Ishikawa (cell line): ENCODE measurements around the gene CCL19.

ENCODE experiments used
- CEBPB ChIP-seq: IDR thresholded peaks from 2 replicates; pipeline ENCODE4 v1.6.1; 2012
- CREB1 ChIP-seq: IDR thresholded peaks from 2 replicates; pipeline ENCODE4 v1.6.1; 2012; ENCODE audit warnings: low read depth
- EGR1 ChIP-seq: IDR thresholded peaks from 2 replicates; pipeline ENCODE4 v1.6.1; 2012
- EP300 ChIP-seq: IDR thresholded peaks from 2 replicates; pipeline ENCODE4 v1.6.1; 2012; ENCODE audit warnings: borderline replicate concordance
- FOXM1 ChIP-seq: IDR thresholded peaks from 2 replicates; pipeline ENCODE4 v1.6.1; 2012; ENCODE audit warnings: low read depth, borderline replicate concordance
- NFIC ChIP-seq: IDR thresholded peaks from 2 replicates; pipeline ENCODE4 v1.6.1; 2012
- RAD21 ChIP-seq: IDR thresholded peaks from 2 replicates; pipeline ENCODE4 v1.6.1; 2012; ENCODE audit warnings: low read depth
- TAF1 ChIP-seq: IDR thresholded peaks from 2 replicates; pipeline ENCODE4 v1.6.1; 2012; ENCODE audit warnings: low read depth, mild to moderate bottlenecking
- TCF12 ChIP-seq: IDR thresholded peaks from 2 replicates; pipeline ENCODE4 v1.6.1; 2012; ENCODE audit warnings: low read depth
- TEAD4 ChIP-seq: IDR thresholded peaks from 2 replicates; pipeline ENCODE4 v1.6.1; 2012
- YY1 ChIP-seq: IDR thresholded peaks from 2 replicates; pipeline ENCODE4 v1.6.1; 2012; ENCODE audit warnings: low read depth
- ZBTB7A ChIP-seq: IDR thresholded peaks from 2 replicates; pipeline ENCODE4 v1.6.1; 2012; ENCODE audit warnings: low read depth
- TF ChIP-seq, protein P1 (sequence below): IDR thresholded peaks from 2 replicates; pipeline ENCODE4 v1.6.1; 2012
- TF ChIP-seq, protein P2 (sequence below): IDR thresholded peaks from 2 replicates; pipeline ENCODE4 v1.6.1; 2012; ENCODE audit warnings: low read depth, mild to moderate bottlenecking
- TF ChIP-seq, protein P3 (sequence below): IDR thresholded peaks from 2 replicates; pipeline ENCODE4 v1.6.1; 2012

The CCL19 gene

DNA sequence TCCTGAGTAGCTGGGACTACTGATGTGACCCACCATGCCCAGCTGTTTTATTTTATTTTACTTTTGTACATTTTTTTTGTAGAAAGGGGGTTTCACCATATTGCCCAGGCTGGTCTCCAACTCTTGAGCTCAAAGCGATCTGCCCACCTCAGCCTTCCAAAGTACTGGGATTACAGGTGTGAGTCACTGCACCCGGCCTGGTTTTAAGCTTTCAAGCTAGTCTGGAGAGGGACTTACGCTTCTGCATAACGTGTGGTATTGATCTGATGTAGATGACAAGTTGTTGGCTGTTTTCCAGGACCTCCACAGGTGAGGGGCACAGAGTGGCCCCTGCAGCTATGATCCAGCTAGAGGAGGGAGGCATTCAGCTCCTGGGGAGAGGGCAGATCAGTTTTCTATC is 25.6 kb upstream of the CCL19 start:
- TF ChIP-seq TCF12 (no peak), FOXM1 (no peak), YY1 (no peak)
- TF ChIP-seq, protein P1, sequence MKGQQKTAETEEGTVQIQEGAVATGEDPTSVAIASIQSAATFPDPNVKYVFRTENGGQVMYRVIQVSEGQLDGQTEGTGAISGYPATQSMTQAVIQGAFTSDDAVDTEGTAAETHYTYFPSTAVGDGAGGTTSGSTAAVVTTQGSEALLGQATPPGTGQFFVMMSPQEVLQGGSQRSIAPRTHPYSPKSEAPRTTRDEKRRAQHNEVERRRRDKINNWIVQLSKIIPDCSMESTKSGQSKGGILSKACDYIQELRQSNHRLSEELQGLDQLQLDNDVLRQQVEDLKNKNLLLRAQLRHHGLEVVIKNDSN = no peak

DNA sequence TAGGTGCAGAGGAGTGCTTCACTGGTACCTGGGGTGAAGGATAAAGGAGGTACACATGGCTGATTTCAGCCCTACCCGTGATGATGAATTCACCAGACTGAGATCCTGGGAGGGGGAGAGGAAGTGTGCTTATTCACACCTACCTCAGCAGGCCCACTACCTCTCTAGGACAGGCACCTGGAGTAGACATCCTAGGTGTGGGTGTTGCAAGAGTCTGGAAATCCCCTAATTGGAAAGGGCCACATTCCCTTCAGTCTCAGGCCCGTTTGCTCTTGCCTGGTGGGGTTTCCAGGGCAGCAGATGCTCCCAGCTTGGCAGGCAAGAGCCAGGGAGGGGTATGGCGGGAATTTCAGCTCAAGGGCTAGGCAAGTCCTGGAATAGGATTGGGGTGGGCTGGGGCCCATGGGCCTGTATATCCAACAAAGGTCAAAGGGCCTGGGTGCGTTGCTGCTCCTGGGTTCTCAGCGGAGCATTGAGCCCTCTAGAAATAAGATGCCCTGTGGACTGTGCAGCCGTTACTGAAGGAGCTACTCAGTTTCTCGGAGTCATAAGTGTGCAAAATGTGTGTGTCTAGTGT is 24.7 kb upstream of the CCL19 start:
- TF ChIP-seq TCF12 (no peak), CREB1 (no peak), YY1 (no peak), EGR1 (no peak), CEBPB (no peak), TAF1 (no peak), NFIC (no peak), TEAD4 (no peak), RAD21 (no peak)
- TF ChIP-seq, protein P1 = no peak
- TF ChIP-seq, protein P2, sequence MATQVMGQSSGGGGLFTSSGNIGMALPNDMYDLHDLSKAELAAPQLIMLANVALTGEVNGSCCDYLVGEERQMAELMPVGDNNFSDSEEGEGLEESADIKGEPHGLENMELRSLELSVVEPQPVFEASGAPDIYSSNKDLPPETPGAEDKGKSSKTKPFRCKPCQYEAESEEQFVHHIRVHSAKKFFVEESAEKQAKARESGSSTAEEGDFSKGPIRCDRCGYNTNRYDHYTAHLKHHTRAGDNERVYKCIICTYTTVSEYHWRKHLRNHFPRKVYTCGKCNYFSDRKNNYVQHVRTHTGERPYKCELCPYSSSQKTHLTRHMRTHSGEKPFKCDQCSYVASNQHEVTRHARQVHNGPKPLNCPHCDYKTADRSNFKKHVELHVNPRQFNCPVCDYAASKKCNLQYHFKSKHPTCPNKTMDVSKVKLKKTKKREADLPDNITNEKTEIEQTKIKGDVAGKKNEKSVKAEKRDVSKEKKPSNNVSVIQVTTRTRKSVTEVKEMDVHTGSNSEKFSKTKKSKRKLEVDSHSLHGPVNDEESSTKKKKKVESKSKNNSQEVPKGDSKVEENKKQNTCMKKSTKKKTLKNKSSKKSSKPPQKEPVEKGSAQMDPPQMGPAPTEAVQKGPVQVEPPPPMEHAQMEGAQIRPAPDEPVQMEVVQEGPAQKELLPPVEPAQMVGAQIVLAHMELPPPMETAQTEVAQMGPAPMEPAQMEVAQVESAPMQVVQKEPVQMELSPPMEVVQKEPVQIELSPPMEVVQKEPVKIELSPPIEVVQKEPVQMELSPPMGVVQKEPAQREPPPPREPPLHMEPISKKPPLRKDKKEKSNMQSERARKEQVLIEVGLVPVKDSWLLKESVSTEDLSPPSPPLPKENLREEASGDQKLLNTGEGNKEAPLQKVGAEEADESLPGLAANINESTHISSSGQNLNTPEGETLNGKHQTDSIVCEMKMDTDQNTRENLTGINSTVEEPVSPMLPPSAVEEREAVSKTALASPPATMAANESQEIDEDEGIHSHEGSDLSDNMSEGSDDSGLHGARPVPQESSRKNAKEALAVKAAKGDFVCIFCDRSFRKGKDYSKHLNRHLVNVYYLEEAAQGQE = no peak
- TF ChIP-seq, protein P3, sequence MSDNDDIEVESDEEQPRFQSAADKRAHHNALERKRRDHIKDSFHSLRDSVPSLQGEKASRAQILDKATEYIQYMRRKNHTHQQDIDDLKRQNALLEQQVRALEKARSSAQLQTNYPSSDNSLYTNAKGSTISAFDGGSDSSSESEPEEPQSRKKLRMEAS = no peak

DNA sequence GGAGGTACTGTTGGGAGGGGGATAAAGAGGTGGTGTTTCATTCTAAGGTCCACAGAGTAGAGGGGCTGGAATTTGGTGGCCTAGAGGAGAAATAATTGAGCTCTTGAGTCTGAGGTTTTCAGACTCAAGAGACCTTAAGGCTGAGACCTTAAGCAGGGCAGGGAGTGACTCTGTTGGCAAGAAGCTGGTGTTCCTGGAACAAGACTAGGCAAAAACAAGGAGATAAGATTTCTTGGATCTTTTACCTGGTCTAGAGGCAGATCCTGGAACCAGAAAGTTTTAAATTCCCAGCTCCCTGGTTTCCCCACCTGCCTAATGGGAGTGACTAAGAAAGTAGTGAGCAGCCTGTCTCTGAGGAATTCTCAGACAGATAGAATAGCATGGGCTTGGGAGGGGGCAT is 22.9 kb upstream of the CCL19 start:
- TF ChIP-seq TAF1 (no peak), NFIC (no peak), CEBPB (no peak)
- TF ChIP-seq, protein P1 = no peak

DNA sequence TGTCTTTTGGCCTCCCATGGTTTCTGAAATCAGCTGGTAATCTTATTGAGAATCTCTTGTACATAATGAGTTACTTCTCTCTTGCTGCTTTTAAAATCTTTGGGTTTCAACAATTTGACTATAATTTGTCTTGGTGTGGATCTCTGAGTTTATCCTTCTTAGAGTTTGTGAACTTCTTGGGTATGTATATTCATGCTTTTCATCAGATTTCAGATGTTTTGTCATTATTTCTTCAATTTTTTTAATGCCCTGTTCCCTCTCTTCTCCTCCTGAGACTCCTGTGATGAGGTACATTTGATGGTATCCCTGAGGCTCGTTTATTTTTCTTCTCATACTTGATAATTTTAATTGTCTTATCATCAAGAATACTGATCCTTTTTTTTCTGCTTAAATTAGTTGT is 21.1 kb upstream of the CCL19 start:
- no peak for TF ChIP-seq ZBTB7A
- no peak for TF ChIP-seq RAD21

DNA sequence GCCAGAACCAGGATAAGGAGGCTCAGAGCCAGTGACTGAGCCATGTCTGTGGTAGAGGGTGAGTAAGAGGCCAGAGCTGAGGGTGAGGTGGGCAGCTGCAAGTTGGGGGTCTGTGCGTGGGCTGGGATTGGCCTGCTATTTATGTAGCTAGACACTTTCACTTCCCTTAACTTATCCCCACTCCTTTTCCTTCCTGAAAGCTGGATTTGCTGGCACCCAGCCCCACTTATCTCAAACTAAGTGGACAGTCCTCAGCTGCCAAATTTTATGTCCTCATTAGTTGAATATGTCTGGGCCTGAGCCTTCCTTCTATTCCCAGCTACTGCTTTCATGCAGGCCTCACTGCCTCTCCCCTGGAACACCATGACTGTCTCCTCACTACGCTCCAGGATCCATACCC is 18.9 kb upstream of the CCL19 start, which contains the start of gene CCL21:
TSS of gene CCL21 (minus strand) at position 114 of the 400 bp plus-strand sequence. CDS start at position 44, 70 bp downstream.
- TF ChIP-seq, protein P3 = no peak
- TF ChIP-seq CREB1 (no peak), NFIC (no peak), RAD21 (no peak), ZBTB7A (no peak), YY1 (no peak), EP300 (no peak), TCF12 (no peak), FOXM1 (no peak), TEAD4 (no peak), CEBPB (no peak), EGR1 (no peak), TAF1 (no peak)
- TF ChIP-seq, protein P1 = no peak
- TF ChIP-seq, protein P2 = no peak

DNA sequence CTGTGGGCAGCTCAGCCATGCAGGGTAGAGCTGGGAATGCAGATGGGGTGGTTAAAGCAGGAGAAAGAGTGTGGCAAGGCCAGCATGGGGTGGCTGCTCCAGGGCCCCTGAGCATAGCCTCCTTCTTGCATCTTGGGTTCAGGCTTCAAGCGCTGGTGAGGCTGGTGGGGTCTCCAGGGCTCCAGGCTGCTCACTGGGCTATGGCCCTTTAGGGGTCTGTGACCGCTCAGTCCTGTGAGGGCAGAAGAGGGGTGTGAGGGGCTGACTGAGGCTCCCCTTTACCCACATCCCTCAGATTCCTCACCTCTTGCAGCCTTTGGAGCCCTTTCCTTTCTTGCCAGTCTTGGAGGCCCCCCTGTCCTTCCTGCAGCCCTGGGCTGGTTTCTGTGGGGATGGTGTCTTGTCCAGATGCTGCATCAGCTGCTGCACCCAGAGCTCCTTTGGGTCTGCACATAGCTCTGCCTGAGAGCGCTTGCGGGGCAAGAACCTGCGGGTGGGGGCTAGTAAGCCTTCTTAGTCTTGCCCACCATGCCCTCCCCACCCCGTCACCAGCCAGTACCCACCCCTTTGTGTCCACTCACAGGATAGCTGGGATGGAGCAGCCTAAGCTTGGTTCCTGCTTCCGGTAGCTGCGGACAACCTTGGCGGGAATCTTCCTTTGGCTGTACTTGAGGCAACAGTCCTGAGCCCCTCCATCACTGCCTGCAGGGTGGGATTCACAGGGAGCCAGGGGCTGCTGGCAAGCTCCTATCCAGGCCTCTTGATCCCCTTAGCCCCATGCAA is 18.3 kb upstream of the CCL19 start:
- TF ChIP-seq, protein P2 = no peak
- TF ChIP-seq TAF1 = no peak
- TF ChIP-seq EP300 = no peak
- TF ChIP-seq CEBPB = no peak
- TF ChIP-seq FOXM1 = no peak
- no peak for TF ChIP-seq ZBTB7A
